ENCODE results near the gene ISX. TPM values are rescaled to one million over a fixed set of nuclear protein-coding genes. Genes with fewer than 3 reads are reported as not detected.

Gene ISX
- total and polyA plus RNA-seq, 2 of the 13 experiments (the other 11 are each of a cell fraction or from before 2014, with no cell fraction given) = 1.4 to 1.8 TPM

DNA sequence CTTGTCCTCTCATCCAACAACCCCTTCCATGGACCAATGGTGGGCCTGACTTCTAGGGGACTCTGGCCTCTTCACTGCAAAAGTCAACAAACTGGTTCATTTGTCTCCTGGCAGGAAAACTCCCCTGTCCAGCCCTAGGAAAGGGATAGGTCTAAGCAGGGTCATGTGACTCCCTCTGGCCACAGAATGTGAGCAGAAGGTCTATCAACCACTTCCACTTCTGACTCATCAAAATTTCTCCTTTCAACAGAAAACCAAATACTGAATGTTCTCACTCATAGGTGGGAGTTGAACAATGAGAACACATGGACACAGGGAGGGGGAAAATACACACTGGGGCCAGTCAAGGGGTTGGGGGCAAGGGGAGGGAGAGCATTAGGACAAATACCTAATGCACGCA, 1.3 kb upstream of the ISX start (continued):
- TF ChIP-seq, protein P1, sequence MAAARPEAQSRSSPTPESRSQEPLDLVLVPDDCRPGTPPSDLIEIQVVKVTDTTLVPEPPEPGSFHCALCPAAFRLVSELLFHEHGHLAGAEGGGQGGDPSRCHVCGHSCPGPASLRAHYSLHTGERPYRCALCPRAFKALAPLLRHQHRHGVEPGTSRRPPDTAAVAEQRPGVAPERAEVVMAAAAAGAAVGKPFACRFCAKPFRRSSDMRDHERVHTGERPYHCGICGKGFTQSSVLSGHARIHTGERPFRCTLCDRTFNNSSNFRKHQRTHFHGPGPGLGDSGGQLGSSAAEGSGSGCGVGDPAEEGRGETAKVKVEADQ (CRISPR knock-in tag; IDR thresholded peaks at IDR 0.05; ENCODE audit: borderline replicate concordance) = no peak
- TF ChIP-seq NR2F2 (IDR thresholded peaks at IDR 0.05; ENCODE audit: borderline replicate concordance, low read depth) = no peak
- no peak for TF ChIP-seq LBX2 (CRISPR knock-in tag; IDR thresholded peaks at IDR 0.05; ENCODE audit: borderline replicate concordance)
- TF ChIP-seq, protein P2, sequence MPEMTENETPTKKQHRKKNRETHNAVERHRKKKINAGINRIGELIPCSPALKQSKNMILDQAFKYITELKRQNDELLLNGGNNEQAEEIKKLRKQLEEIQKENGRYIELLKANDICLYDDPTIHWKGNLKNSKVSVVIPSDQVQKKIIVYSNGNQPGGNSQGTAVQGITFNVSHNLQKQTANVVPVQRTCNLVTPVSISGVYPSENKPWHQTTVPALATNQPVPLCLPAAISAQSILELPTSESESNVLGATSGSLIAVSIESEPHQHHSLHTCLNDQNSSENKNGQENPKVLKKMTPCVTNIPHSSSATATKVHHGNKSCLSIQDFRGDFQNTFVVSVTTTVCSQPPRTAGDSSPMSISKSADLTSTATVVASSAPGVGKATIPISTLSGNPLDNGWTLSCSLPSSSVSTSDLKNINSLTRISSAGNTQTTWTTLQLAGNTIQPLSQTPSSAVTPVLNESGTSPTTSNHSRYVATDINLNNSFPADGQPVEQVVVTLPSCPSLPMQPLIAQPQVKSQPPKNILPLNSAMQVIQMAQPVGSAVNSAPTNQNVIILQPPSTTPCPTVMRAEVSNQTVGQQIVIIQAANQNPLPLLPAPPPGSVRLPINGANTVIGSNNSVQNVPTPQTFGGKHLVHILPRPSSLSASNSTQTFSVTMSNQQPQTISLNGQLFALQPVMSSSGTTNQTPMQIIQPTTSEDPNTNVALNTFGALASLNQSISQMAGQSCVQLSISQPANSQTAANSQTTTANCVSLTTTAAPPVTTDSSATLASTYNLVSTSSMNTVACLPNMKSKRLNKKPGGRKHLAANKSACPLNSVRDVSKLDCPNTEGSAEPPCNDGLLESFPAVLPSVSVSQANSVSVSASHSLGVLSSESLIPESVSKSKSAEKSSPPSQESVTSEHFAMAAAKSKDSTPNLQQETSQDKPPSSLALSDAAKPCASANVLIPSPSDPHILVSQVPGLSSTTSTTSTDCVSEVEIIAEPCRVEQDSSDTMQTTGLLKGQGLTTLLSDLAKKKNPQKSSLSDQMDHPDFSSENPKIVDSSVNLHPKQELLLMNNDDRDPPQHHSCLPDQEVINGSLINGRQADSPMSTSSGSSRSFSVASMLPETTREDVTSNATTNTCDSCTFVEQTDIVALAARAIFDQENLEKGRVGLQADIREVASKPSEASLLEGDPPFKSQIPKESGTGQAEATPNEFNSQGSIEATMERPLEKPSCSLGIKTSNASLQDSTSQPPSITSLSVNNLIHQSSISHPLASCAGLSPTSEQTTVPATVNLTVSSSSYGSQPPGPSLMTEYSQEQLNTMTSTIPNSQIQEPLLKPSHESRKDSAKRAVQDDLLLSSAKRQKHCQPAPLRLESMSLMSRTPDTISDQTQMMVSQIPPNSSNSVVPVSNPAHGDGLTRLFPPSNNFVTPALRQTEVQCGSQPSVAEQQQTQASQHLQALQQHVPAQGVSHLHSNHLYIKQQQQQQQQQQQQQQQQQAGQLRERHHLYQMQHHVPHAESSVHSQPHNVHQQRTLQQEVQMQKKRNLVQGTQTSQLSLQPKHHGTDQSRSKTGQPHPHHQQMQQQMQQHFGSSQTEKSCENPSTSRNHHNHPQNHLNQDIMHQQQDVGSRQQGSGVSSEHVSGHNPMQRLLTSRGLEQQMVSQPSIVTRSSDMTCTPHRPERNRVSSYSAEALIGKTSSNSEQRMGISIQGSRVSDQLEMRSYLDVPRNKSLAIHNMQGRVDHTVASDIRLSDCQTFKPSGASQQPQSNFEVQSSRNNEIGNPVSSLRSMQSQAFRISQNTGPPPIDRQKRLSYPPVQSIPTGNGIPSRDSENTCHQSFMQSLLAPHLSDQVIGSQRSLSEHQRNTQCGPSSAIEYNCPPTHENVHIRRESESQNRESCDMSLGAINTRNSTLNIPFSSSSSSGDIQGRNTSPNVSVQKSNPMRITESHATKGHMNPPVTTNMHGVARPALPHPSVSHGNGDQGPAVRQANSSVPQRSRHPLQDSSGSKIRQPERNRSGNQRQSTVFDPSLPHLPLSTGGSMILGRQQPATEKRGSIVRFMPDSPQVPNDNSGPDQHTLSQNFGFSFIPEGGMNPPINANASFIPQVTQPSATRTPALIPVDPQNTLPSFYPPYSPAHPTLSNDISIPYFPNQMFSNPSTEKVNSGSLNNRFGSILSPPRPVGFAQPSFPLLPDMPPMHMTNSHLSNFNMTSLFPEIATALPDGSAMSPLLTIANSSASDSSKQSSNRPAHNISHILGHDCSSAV (CRISPR knock-in tag; IDR thresholded peaks at IDR 0.05; ENCODE audit: borderline replicate concordance) = no peak
- no peak for TF ChIP-seq ZNF234 (CRISPR knock-in tag; conservative IDR thresholded peaks at IDR 0.05)
- no peak for TF ChIP-seq ZNF629 (CRISPR knock-in tag; conservative IDR thresholded peaks at IDR 0.05)
- TF ChIP-seq MATR3 (CRISPR knock-in tag; IDR thresholded peaks at IDR 0.05) = no peak
- TF ChIP-seq NR2F6 (IDR thresholded peaks at IDR 0.05) = no peak
- no peak for TF ChIP-seq NR2F6 (CRISPR knock-in tag; IDR thresholded peaks at IDR 0.05)
- no peak for TF ChIP-seq ZNF3 (CRISPR knock-in tag; IDR thresholded peaks at IDR 0.05)
- TF ChIP-seq, protein P3, sequence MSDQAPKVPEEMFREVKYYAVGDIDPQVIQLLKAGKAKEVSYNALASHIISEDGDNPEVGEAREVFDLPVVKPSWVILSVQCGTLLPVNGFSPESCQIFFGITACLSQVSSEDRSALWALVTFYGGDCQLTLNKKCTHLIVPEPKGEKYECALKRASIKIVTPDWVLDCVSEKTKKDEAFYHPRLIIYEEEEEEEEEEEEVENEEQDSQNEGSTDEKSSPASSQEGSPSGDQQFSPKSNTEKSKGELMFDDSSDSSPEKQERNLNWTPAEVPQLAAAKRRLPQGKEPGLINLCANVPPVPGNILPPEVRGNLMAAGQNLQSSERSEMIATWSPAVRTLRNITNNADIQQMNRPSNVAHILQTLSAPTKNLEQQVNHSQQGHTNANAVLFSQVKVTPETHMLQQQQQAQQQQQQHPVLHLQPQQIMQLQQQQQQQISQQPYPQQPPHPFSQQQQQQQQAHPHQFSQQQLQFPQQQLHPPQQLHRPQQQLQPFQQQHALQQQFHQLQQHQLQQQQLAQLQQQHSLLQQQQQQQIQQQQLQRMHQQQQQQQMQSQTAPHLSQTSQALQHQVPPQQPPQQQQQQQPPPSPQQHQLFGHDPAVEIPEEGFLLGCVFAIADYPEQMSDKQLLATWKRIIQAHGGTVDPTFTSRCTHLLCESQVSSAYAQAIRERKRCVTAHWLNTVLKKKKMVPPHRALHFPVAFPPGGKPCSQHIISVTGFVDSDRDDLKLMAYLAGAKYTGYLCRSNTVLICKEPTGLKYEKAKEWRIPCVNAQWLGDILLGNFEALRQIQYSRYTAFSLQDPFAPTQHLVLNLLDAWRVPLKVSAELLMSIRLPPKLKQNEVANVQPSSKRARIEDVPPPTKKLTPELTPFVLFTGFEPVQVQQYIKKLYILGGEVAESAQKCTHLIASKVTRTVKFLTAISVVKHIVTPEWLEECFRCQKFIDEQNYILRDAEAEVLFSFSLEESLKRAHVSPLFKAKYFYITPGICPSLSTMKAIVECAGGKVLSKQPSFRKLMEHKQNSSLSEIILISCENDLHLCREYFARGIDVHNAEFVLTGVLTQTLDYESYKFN (CRISPR knock-in tag; conservative IDR thresholded peaks at IDR 0.05) = peak; percentile 53
- TF ChIP-seq DNMT1 (CRISPR knock-in tag; IDR thresholded peaks at IDR 0.05) = no peak
- no peak for TF ChIP-seq KDM2A (CRISPR knock-in tag; IDR thresholded peaks at IDR 0.05; ENCODE audit: borderline replicate concordance, low read depth)
- no peak for TF ChIP-seq ZNF570 (CRISPR knock-in tag; IDR thresholded peaks at IDR 0.05; ENCODE audit: borderline replicate concordance)
- TF ChIP-seq RELA (CRISPR knock-in tag; IDR thresholded peaks at IDR 0.05) = no peak
- TF ChIP-seq ZNF556 (CRISPR knock-in tag; IDR thresholded peaks at IDR 0.05; ENCODE audit: borderline replicate concordance) = no peak
- no peak for TF ChIP-seq NR2F1 (CRISPR knock-in tag; IDR thresholded peaks at IDR 0.05)
